K562 treated with DMSO at 1 percent for 12 hours (cell line): Measurements from ENCODE around the gene MICALL1. TPM values are rescaled to one million over a fixed set of nuclear protein-coding genes. Genes with fewer than 3 reads are reported as not detected.

Source experiments
- total RNA-seq: library from RNA; unstranded; fragments of 300-600 nt; gene quantifications from 2 replicates; pipeline ENCODE4 v1.2.3, GENCODE V29; 2022; ENCODE audit not compliant: insufficient read depth

The MICALL1 gene
- total RNA-seq, result 16.2 and 26.9 TPM in 2 replicates

GRCh38 chr22:37905534-37906363, at the start of gene MICALL1:
Gene MICALL1, plus strand, starts transcription at chr22:37906297. Its CDS starts 126 bp downstream, at chr22:37906423.

GRCh38 chr22:37953437-37954179, 47.5 kb downstream of the MICALL1 start, which contains the start of the genes C22orf23 and POLR2F:
Gene C22orf23, minus strand, starts transcription at chr22:37953601. Its CDS starts 452 bp downstream, at chr22:37953149.
Gene POLR2F, plus strand, starts transcription at chr22:37953699. Its CDS starts 89 bp downstream, at chr22:37953788.

DNA sequence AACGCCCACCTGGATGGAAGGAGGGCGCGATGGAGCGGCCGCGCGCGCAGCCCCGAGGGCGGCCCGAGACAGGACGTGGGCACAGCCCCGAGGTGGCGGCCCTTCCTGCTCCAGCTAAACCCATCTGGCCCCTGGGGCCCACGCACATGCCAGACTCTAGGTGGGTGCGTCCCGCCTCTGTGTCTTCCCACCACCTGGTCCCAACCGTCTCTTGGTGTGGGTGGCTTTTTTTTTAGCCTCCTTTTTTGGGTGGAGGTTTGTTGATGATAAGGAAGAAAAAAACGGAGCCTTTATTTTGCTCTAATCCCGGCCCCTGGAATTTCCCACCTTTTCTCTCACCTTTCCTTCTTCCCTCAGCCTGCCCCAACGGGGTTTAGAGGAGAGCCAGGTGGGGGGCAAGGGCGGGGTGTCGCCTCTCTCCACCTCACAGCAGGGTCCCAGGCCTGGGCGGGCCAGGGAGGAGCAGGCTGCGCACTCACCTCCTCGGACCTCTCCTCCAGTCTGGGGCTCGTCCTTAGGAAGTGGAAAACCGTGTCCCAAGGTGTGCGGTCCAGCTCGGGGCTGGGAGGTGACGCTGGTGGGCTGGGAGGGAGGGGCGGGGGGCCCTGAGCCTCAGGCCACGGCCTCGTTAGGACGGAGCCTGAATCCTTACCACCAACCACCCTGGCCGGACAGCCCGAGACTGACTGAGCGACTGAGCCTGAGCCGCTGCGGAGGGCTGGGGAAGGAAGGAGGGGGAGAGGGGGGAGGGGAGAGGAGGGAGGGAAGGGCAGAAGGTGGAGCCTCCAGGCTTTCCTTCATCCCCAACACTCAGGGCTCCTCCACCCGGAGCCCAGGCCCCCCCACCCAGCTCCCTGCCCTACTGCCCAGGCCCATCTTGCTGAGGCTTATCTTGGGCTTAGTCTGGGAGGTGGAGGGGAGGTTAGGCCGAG, 78.0 kb downstream of the MICALL1 start, which contains the start of gene SOX10:
Gene SOX10, minus strand, starts transcription at position 696 of the 932 bp plus-strand sequence. CDS start 771 bp downstream, outside the sequence.

Other genes with a start within 250 kb of the MICALL1 start
- gene PDXP, start 247.6 kb upstream of the MICALL1 start, total RNA-seq, result 51.9 and 63.0 TPM in 2 replicates
- gene LGALS1, start 230.7 kb upstream of the MICALL1 start, total RNA-seq, result 977 and 1,710 TPM in 2 replicates
- 14.7 and 19.2 TPM in 2 replicates for gene NOL12, start 220.0 kb upstream of the MICALL1 start, total RNA-seq
- 13.4 and 16.9 TPM in 2 replicates for gene TRIOBP, start 209.2 kb upstream of the MICALL1 start, total RNA-seq
- gene GCAT, start 98.4 kb upstream of the MICALL1 start, total RNA-seq, result 74.6 and 76.7 TPM in 2 replicates
- gene GALR3, start 82.9 kb upstream of the MICALL1 start, total RNA-seq, result 2.0 TPM in 1 of 2 replicates, not detected in the other
- gene ANKRD54, start 62.0 kb upstream of the MICALL1 start, total RNA-seq, result 39.9 and 55.0 TPM in 2 replicates
- gene EIF3L, start 56.9 kb upstream of the MICALL1 start, total RNA-seq, result 483 and 743 TPM in 2 replicates
- gene C22orf23, start 47.3 kb downstream of the MICALL1 start, total RNA-seq, result not detected in 2 replicates
- 63.4 and 98.9 TPM in 2 replicates for gene POLR2F, start 47.4 kb downstream of the MICALL1 start, total RNA-seq
- gene SOX10, start 78.3 kb downstream of the MICALL1 start, total RNA-seq, result not detected in 2 replicates
- gene PICK1, start 151.1 kb downstream of the MICALL1 start, total RNA-seq, result 9.9 and 14.3 TPM in 2 replicates
- not detected in 2 replicates for gene SLC16A8, start 177.9 kb downstream of the MICALL1 start, total RNA-seq
- not detected in 2 replicates for gene BAIAP2L2, start 204.4 kb downstream of the MICALL1 start, total RNA-seq